ENCODE measurements around the gene CELSR1.
A peak's percentile ranks its signal among the peaks of the same experiment; 100 is the strongest.

Gene CELSR1

GRCh38 chr22:46387748-46388147 is 149.7 kb downstream of the CELSR1 start:
- no peak for DNase-seq
- Histone ChIP-seq H3K27ac (no peak overlapping the region), H3K4me3 (ENCODE audit: low read depth, low read length) (no peak overlapping the region), H3K27me3 (replicated peaks) (no peaks in the 10 kb centered on the region), H3K36me3 (replicated peaks) (no peaks in the 10 kb centered on the region)
- no peak for TF ChIP-seq CTCF (IDR thresholded peaks at IDR 0.05; ENCODE audit: low read depth, low read length, missing control alignments)
- in situ Hi-C loops (cut with HindIII; ENCODE audit: low pct_ligation_motif_present, low sequenced_read_pairs), result no loop called here

DNA sequence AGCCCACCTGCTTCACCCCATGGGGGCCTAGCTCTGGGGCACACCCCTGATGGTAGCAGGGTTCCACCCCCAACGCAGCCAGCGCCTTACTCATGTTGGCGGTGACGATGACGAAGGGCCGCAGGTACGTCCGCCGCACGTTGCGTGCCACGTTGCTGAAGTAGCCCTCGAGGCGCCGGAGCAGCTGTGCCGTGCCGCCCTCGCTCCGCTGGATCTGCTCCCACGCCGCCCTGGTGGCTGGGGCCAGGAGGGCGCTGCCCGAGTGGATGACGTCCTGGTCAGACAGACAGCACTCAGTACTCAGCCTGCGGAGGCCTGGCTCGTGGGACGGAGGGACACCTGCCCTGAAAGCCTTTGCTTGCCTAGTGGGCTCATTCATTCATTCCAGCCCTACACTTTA is 151.1 kb downstream of the CELSR1 start:
- no peaks in the 10 kb centered on the region for H3K36me3 ChIP-seq (replicated peaks)
- in situ Hi-C loops (cut with HindIII; ENCODE audit: low pct_ligation_motif_present, low sequenced_read_pairs), result no loop called here

GRCh38 chr22:46382524-46382923 is 154.9 kb downstream of the CELSR1 start:
- H3K27ac ChIP-seq, result no peak overlapping the region
- H3K27me3 ChIP-seq (replicated peaks), result no peaks in the 10 kb centered on the region
- no peak for TF ChIP-seq CTCF (IDR thresholded peaks at IDR 0.05; ENCODE audit: low read depth, low read length, missing control alignments)
- no peak for DNase-seq
- H3K4me3 ChIP-seq (ENCODE audit: low read depth, low read length), result no peak overlapping the region
- in situ Hi-C loops (cut with HindIII; ENCODE audit: low pct_ligation_motif_present, low sequenced_read_pairs), result no loop called here
- no peaks in the 10 kb centered on the region for H3K36me3 ChIP-seq (replicated peaks)

More for the DNA sequence above, 151.1 kb downstream of the CELSR1 start:
- DNase-seq, result no peak
- Histone ChIP-seq H3K27me3 (replicated peaks) (no peaks in the 10 kb centered on the region), H3K4me3 (ENCODE audit: low read depth, low read length) (no peak overlapping the region), H3K27ac (no peak overlapping the region)
- TF ChIP-seq CTCF (IDR thresholded peaks at IDR 0.05; ENCODE audit: low read depth, low read length, missing control alignments), result peak; percentile 30

DNA sequence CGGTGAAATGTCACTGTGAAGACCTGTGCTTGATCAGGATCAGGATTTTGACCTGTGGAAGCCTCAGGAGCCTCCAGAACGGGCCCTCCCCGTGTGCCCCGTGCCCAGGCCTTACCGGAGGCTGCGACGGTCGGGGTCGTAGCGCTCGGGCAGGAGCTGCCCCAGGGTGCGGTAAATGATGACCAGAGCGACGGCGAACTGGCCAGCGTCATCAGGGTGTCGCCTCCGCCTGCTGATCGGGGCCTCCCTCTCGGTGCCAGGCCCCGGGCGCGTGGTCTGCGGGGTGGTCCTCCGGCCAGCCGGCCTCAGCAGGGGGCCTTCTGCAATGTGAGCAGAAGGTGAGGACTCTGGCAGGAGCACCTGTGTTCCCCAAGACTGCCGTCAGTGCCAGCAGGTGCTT is 155.7 kb downstream of the CELSR1 start:
- Histone ChIP-seq H3K27ac (no peak overlapping the region), H3K36me3 (replicated peaks) (no peaks in the 10 kb centered on the region), H3K4me3 (ENCODE audit: low read depth, low read length) (no peak overlapping the region), H3K27me3 (replicated peaks) (no peaks in the 10 kb centered on the region)
- no peak for TF ChIP-seq CTCF (IDR thresholded peaks at IDR 0.05; ENCODE audit: low read depth, low read length, missing control alignments)
- DNase-seq, result no peak
- in situ Hi-C loops (cut with HindIII; ENCODE audit: low pct_ligation_motif_present, low sequenced_read_pairs), result no loop called here

- Histone ChIP-seq H3K4me3 (ENCODE audit: low read depth, low read length) (no peak overlapping the region), H3K27me3 (replicated peaks) (no peaks in the 10 kb centered on the region), H3K27ac (no peak overlapping the region), H3K36me3 (replicated peaks) (no peaks in the 10 kb centered on the region)
- DNase-seq, result no peak
- no peak for TF ChIP-seq CTCF (IDR thresholded peaks at IDR 0.05; ENCODE audit: low read depth, low read length, missing control alignments)
- in situ Hi-C loops (cut with HindIII; ENCODE audit: low pct_ligation_motif_present, low sequenced_read_pairs), result no loop called here
Measured at GRCh38 chr22:46381142-46381541, 156.3 kb downstream of the CELSR1 start.

- DNase-seq, result no peak
- no peaks in the 10 kb centered on the region for H3K27me3 ChIP-seq (replicated peaks)
- in situ Hi-C loops (cut with HindIII; ENCODE audit: low pct_ligation_motif_present, low sequenced_read_pairs), result no loop called here
- TF ChIP-seq CTCF (IDR thresholded peaks at IDR 0.05; ENCODE audit: low read depth, low read length, missing control alignments), result no peak
- H3K36me3 ChIP-seq (replicated peaks), result no peaks in the 10 kb centered on the region
- no peak overlapping the region for H3K4me3 ChIP-seq (ENCODE audit: low read depth, low read length)
- H3K27ac ChIP-seq, result no peak overlapping the region
Measured at GRCh38 chr22:46380581-46380980, 156.8 kb downstream of the CELSR1 start.

Measured in brain microvascular endothelial cell (primary cell).